HCT116 (cell line): ENCODE measurements around the gene MYO3B. TPM values are rescaled to one million over a fixed set of nuclear protein-coding genes. Genes with fewer than 3 reads are reported as not detected.

Experiments
- ATAC-seq: fragments of 200-7000 bp; cut with Tn5 transposase; 2 replicates; pipeline ENCODE4 v1.9.1; 2020; ENCODE audit warnings: mild to moderate bottlenecking, moderate library complexity
- BruUV-seq: library from RNA; stranded (reverse); fragments of 400-500 nt; replicated peaks from 2 replicates; lab custom pipeline; 2021; lab: Mats Ljungman, UMichigan
- CTCF ChIA-PET: fragments of 300-600 bp; sonication (Branson Sonifier 250); formaldehyde crosslinking; loops from one replicate; lab custom pipeline; 2021; ENCODE audit warnings: antibody characterized with exemption; lab: Charles Lee
- POLR2A ChIA-PET: fragments of 300-600, 350-600 bp; sonication (Branson Sonifier 250); formaldehyde crosslinking; loops from one replicate; lab custom pipeline; 2021; ENCODE audit warnings: antibody characterized with exemption; lab: Charles Lee
- RAD21 ChIA-PET, 2 experiments: fragments of 300-600 bp; sonication (Branson Sonifier 250); formaldehyde crosslinking; loops; one replicate each; lab custom pipeline; 2023; ENCODE audit warnings: low total read pairs in 2 of 2; ENCODE audit not compliant: uncharacterized antibody in 2 of 2, unreplicated experiment in 2 of 2, low non-redundant PET in 1 of 2; lab: Charles Lee
- DNase-seq: peaks from one replicate; pipeline ENCODE4 v3.0.0-alpha.2; 2010; ENCODE audit warnings: low read depth, low spot score
- H2AFZ ChIP-seq: fragments of 200-600 bp; shearing (Covaris generic), sonication (generic); 2 replicates; pipeline ENCODE4 v1.6.1; 2017; ENCODE audit warnings: low read depth, mixed run types, mixed read lengths, antibody characterized with exemption, low read length; ENCODE audit not compliant: poor library complexity, severe bottlenecking
- H3K27ac ChIP-seq: 2 replicates; pipeline ENCODE4 v1.5.1; 2012; ENCODE audit warnings: low read depth, low read length
- H3K27me3 ChIP-seq: fragments of 200-600 bp; sonication (generic); 2 replicates; pipeline ENCODE4 v1.6.1; 2016; ENCODE audit warnings: mixed run types, low read length, mixed read lengths; ENCODE audit not compliant: insufficient read depth
- H3K36me3 ChIP-seq, 2 experiments: fragments of 200-500 bp in 1 of 2; fragments of 200-600 bp in 1 of 2; sonication (Bioruptor generic) in 1 of 2; sonication (generic) in 1 of 2; 2 replicates each; pipeline versions ENCODE4 v1.5.1 to v1.6.1; 2014 to 2016; ENCODE audit warnings: low read length in 2 of 2, inconsistent platforms in 1 of 2, mixed read lengths in 1 of 2, mixed run types in 1 of 2; ENCODE audit not compliant: insufficient read depth in 2 of 2, control insufficient read depth in 1 of 2
- H3K4me1 ChIP-seq, 2 experiments: fragments of 200-600 bp in 1 of 2; sonication (generic) in 1 of 2; 2 replicates each; pipeline versions ENCODE4 v1.5.1 to v1.6.1; 2012 to 2017; ENCODE audit warnings: low read length in 2 of 2, inconsistent platforms in 1 of 2, mild to moderate bottlenecking in 1 of 2, mixed read lengths in 1 of 2, mixed run types in 1 of 2, moderate library complexity in 1 of 2; ENCODE audit not compliant: insufficient read depth in 2 of 2, control insufficient read depth in 1 of 2
- H3K4me2 ChIP-seq: fragments of 200-600 bp; sonication (generic); 2 replicates; pipeline ENCODE4 v1.6.1; 2017; ENCODE audit warnings: mixed run types, low read length, mixed read lengths
- H3K4me3 ChIP-seq, 2 experiments: fragments of 200-600 bp in 1 of 2; sonication (generic) in 1 of 2; replicated peaks in 1 of 2; 2 replicates each; pipeline ENCODE4 v1.5.1; 2011 to 2016; ENCODE audit warnings: low read length in 2 of 2, control low read depth in 1 of 2, low read depth in 1 of 2, mild to moderate bottlenecking in 1 of 2, mixed read lengths in 1 of 2, mixed run types in 1 of 2
- H3K79me2 ChIP-seq: fragments of 200-600 bp; sonication (generic); 2 replicates; pipeline ENCODE4 v1.6.1; 2017; ENCODE audit warnings: mild to moderate bottlenecking, mixed run types, low read length, moderate library complexity, mixed read lengths; ENCODE audit not compliant: insufficient read depth
- H3K9ac ChIP-seq: fragments of 200-600 bp; sonication (generic); 2 replicates; pipeline ENCODE4 v1.6.1; 2016; ENCODE audit warnings: low read length, mixed read lengths
- H3K9me2 ChIP-seq: fragments of 200-600 bp; sonication (generic), shearing (Covaris generic); 2 replicates; pipeline ENCODE4 v1.6.1; 2017; ENCODE audit warnings: mixed run types, mild to moderate bottlenecking, moderate library complexity; ENCODE audit not compliant: insufficient read depth
- H3K9me3 ChIP-seq, 2 experiments: fragments of 200-500 bp in 1 of 2; fragments of 200-600 bp in 1 of 2; sonication (Bioruptor generic) in 1 of 2; sonication (generic) in 1 of 2; 2 replicates each; pipeline ENCODE4 v1.6.1; 2014 to 2017; ENCODE audit warnings: low read length in 2 of 2, mixed read lengths in 2 of 2, inconsistent platforms in 1 of 2, low read depth in 1 of 2, mild to moderate bottlenecking in 1 of 2, mixed run types in 1 of 2, moderate library complexity in 1 of 2; ENCODE audit not compliant: control insufficient read depth in 1 of 2, insufficient read depth in 1 of 2
- H4K20me1 ChIP-seq: fragments of 200-600 bp; sonication (generic), shearing (Covaris generic); 2 replicates; pipeline ENCODE4 v1.6.1; 2017; ENCODE audit warnings: mixed run types, mild to moderate bottlenecking, moderate library complexity; ENCODE audit not compliant: insufficient read depth
- FOSL1 ChIP-seq: IDR thresholded peaks from 2 replicates; pipeline ENCODE4 v1.6.1; 2012; ENCODE audit warnings: low read depth
- JUND ChIP-seq: IDR thresholded peaks from 2 replicates; pipeline ENCODE4 v1.6.1; 2012
- POLR2A ChIP-seq: IDR thresholded peaks from 2 replicates; pipeline ENCODE4 v1.7.0; 2011; ENCODE audit warnings: borderline replicate concordance; ENCODE audit not compliant: insufficient read depth, insufficient read length; ENCODE audit errors: extremely low read depth
- SIN3A ChIP-seq: IDR thresholded peaks from 2 replicates; pipeline ENCODE4 v1.6.1; 2012; ENCODE audit warnings: low read depth
- SRF ChIP-seq: IDR thresholded peaks from 2 replicates; pipeline ENCODE4 v1.6.1; 2012; ENCODE audit warnings: low read depth
- TCF7L2 ChIP-seq: IDR thresholded peaks from 2 replicates; pipeline ENCODE4 v1.7.0; 2011; ENCODE audit warnings: borderline replicate concordance, inconsistent platforms; ENCODE audit not compliant: insufficient read depth, insufficient read length; ENCODE audit errors: extremely low read depth
- intact Hi-C: fragments of 100-400 bp; cut with micrococcal nuclease; formaldehyde crosslinking; loops from 2 replicates; pipeline ENCODE4 v1.10.0; 2022
- total RNA-seq: library from RNA; stranded (reverse); gene quantifications from one replicate; pipeline ENCODE4 v1.2.1, GENCODE V29; 2021; ENCODE audit not compliant: unreplicated experiment
- TF ChIP-seq, protein P1 (sequence below): IDR thresholded peaks from 2 replicates; pipeline ENCODE4 v1.6.1; 2012
- TF ChIP-seq, protein P2 (sequence below), 3 experiments: fragments of 200-600 bp in 1 of 3; sonication (generic) in 1 of 3; IDR thresholded peaks in 2 of 3; conservative IDR thresholded peaks in 1 of 3; 2 replicates each; pipeline ENCODE4 v1.5.1; 2012 to 2017; ENCODE audit warnings: low read depth in 2 of 3, low read length in 2 of 3, antibody characterized with exemption in 1 of 3, borderline replicate concordance in 1 of 3, control low read depth in 1 of 3, mild to moderate bottlenecking in 1 of 3, mixed read lengths in 1 of 3, mixed run types in 1 of 3, moderate library complexity in 1 of 3; ENCODE audit not compliant: insufficient read depth in 1 of 3

MYO3B gene
- total RNA-seq, 1 experiment from 2014 or later, result not detected

DNA sequence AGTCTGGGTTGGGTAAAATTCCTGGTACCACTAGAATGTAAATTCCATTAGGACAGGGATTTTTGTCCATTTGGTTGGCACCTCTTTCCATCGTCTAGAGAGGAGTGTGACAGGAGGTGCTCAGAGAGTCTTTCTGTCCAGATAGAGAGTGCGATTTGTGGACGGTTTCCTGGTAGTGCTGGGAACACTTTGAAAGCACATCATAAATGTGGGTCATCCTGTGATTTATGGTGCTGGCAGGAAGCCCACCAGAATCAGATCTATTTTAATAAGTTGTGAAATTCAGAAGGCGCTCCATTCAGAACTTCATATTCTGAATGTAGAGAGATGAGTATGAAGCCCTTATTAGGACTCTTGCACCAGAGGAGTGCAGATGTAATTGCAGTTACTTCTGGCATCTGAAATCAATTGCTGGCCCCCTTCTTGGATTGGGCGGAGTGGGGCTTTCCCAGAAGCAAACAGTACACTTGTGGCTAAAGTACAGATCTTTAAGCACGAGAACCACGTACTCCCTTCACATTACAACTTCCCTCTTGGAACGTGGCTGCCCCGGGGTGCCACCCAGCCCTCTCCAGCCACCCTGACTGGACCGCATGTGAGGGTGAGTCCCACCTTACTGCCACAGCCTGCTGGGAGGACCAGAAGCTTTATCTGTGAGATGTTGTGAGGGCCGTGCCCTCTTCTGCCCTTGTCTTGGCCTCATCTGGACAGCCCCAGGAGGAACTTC lies 243.2 kb downstream of the MYO3B start:
- RAD21 ChIA-PET, result no interaction called here

More for the DNA sequence above, 243.2 kb downstream of the MYO3B start:
- Histone ChIP-seq H3K79me2 (no peaks in the 10 kb centered on the region), H3K9ac (no peak overlapping the region), H3K9me3 (no peaks in the 10 kb centered on the region), H3K36me3 (no peaks in the 10 kb centered on the region)
- ATAC-seq, result no peak
- TF ChIP-seq SIN3A (no peak), JUND (no peak), POLR2A (no peak), SRF (no peak), FOSL1 (no peak), TCF7L2 (no peak)
- TF ChIP-seq, protein P1, sequence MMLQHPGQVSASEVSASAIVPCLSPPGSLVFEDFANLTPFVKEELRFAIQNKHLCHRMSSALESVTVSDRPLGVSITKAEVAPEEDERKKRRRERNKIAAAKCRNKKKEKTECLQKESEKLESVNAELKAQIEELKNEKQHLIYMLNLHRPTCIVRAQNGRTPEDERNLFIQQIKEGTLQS, result no peak
- TF ChIP-seq, protein P2, sequence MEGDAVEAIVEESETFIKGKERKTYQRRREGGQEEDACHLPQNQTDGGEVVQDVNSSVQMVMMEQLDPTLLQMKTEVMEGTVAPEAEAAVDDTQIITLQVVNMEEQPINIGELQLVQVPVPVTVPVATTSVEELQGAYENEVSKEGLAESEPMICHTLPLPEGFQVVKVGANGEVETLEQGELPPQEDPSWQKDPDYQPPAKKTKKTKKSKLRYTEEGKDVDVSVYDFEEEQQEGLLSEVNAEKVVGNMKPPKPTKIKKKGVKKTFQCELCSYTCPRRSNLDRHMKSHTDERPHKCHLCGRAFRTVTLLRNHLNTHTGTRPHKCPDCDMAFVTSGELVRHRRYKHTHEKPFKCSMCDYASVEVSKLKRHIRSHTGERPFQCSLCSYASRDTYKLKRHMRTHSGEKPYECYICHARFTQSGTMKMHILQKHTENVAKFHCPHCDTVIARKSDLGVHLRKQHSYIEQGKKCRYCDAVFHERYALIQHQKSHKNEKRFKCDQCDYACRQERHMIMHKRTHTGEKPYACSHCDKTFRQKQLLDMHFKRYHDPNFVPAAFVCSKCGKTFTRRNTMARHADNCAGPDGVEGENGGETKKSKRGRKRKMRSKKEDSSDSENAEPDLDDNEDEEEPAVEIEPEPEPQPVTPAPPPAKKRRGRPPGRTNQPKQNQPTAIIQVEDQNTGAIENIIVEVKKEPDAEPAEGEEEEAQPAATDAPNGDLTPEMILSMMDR (IDR thresholded peaks at IDR 0.05 in 2 of 3, conservative IDR thresholded peaks at IDR 0.05 in 1 of 3; ENCODE audit: borderline replicate concordance in 1 of 3, insufficient read depth in 1 of 3, low read depth in 2 of 3, low read length in 2 of 3), result no peak
- TF ChIP-seq, all 23 proteins: peak for 0
- Histone ChIP-seq H3K4me2 (no peak overlapping the region), H4K20me1 (no peaks in the 10 kb centered on the region), H3K27me3 (no peaks in the 10 kb centered on the region), H3K4me1 (no peaks in the 10 kb centered on the region), H2AFZ (no peak overlapping the region), H3K4me3 (no peak overlapping the region), H3K9me2 (no peaks in the 10 kb centered on the region), H3K27ac (no peak overlapping the region)
- POLR2A ChIA-PET, result no interaction called here
- CTCF ChIA-PET, result interaction anchor here (4.8 kb wide), 1 partner anchor 12 kb away, joined by 26 read pairs; no protein-coding TSS in a partner anchor
- DNase-seq, result no peak
- intact Hi-C loops, result no loop called here
- BruUV-seq, result no TSS peak
